Effector CD4-positive, alpha-beta T cell (primary cell): Measurements from ENCODE around the gene PM20D1.
A peak's percentile ranks its signal among the peaks of the same experiment; 100 is the strongest.
"Not testable (repeated sequence)": the region's sequence is repeated elsewhere in the genome, so short reads cannot be mapped to it uniquely, and the experiment has no call there.

Source experiments
- DNase-seq: peaks from one replicate; pipeline ENCODE4 v3.0.0-alpha.2; 2020

The PM20D1 gene

GRCh38 chr1:205840146-205840923 lies 9.6 kb downstream of the PM20D1 start:
- no peak for DNase-seq

- DNase-seq = no peak
These were observed 12.5 kb downstream of the PM20D1 start for GRCh38 chr1:205837382-205837970.

DNA sequence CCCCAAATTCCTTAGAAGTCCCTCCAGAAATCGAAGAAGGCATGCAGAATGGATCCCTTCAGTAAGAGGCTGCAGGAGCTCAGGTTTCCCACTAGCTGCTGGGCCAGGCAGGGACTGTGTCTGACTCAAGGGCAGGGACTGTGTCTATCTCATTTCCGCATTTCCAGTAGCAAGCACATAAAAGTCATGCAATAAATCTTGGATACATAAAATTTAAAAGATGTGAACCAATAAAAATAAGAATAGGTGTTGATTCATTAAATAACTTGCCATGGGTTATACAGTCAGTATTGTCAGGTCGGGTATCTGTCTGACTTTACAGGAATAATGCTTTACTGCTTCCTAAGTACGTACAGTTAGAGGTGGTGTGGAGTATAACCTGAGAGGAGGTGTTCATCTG lies 15.2 kb downstream of the PM20D1 start:
- DNase-seq = no peak

DNA sequence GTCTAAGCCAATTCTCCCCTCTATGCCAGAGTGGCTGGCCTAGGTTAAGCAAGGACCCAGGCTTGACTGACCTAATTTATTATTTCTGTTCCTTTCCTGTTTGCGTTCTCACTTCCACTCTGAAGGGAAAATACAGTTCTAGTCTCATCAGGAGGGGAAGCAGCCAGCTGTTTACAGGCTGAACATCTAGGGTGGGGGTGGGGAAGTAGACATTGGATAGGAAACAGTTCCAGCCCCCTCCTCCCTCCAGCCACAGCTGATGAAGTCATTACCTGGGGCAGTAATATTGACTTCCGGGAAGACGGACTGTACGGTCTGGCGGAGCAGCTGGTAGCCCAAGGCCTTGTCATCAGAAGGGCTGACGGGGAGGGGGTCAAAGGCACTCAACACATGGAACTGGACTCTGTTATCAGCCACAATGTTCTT lies 17.6 kb downstream of the PM20D1 start:
- no peak for DNase-seq

- DNase-seq = no peak
These were observed 22.3 kb downstream of the PM20D1 start for GRCh38 chr1:205827623-205828022.

- DNase-seq = no peak
These were observed 22.9 kb downstream of the PM20D1 start for GRCh38 chr1:205826995-205827394.

- DNase-seq = no peak
These were observed 23.7 kb downstream of the PM20D1 start for GRCh38 chr1:205826016-205826806.

GRCh38 chr1:205824180-205824579 lies 25.8 kb downstream of the PM20D1 start:
- DNase-seq = no peak

DNA sequence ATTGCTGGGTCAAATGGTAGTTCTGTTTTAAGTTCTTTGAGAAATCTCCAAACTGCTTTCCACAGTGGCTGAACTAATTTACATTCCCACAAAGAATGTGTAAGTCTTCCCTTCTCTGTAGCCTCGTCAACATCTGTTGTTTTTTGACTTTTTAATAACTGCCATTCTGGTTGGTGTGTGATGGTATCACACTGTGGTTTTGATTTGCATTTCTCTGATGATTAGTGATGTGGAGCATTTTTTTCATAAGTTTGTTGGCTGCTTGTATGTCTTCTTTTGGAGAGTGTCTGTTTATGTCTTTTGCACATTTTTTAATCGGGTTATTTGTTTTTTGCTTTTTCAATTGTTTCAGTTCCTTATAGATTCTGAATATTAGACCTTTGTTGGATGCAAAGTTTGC lies 26.7 kb downstream of the PM20D1 start:
- DNase-seq = not testable (repeated sequence)

DNA sequence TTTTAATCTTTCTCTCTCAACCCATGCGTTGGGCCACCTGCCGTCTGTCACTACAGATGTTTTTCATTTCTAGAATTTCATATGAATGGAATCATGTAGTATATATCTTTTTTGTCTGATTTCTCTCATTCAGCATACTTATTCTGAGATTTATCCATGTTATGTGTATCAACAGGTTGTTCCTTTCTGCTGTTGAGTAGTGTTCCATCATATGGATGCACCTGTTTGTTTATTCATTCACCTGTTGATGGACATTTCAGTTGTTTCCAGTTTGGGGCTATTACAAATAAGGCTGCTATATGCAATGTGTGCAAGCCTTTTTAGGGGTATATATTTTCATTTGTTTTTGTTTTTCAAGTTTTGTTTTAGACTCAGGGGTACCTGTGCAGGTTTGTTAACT lies 27.5 kb downstream of the PM20D1 start:
- DNase-seq = no peak

DNA sequence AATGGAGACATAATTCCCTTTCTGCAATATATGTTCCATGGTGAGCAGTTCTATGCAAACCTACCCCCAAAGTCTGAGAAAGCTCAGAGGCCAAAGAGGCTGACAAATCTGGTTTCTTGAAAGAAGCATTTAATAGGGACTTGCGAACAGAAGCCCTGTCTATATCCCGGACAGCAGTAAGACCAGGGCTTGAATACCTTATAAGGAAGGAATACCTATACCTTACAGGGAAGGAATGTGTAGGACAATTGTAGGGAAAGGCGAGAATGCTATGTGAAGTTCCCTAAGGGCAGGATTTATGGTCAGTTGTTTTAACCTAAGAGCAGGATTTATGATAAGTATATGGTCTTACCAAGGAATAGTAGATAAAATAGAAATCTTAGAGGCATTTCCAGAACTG lies 31.9 kb downstream of the PM20D1 start:
- DNase-seq = no peak

GRCh38 chr1:205817364-205817763 lies 32.6 kb downstream of the PM20D1 start:
- DNase-seq = no peak

GRCh38 chr1:205813755-205814058 lies 36.2 kb downstream of the PM20D1 start:
- peak; percentile 20 for DNase-seq

- DNase-seq = peak; percentile 92
These were observed 36.8 kb downstream of the PM20D1 start, which contains the start of gene SLC41A1 for GRCh38 chr1:205812878-205813754. Gene SLC41A1, minus strand, starts transcription at chr1:205813198. Its CDS starts 2,757 bp downstream, at chr1:205810441.

- DNase-seq = no peak
These were observed 37.6 kb downstream of the PM20D1 start for GRCh38 chr1:205812271-205812877.

GRCh38 chr1:205811660-205812059 lies 38.3 kb downstream of the PM20D1 start:
- no peak for DNase-seq

GRCh38 chr1:205810448-205811157 lies 39.3 kb downstream of the PM20D1 start:
- no peak for DNase-seq

DNA sequence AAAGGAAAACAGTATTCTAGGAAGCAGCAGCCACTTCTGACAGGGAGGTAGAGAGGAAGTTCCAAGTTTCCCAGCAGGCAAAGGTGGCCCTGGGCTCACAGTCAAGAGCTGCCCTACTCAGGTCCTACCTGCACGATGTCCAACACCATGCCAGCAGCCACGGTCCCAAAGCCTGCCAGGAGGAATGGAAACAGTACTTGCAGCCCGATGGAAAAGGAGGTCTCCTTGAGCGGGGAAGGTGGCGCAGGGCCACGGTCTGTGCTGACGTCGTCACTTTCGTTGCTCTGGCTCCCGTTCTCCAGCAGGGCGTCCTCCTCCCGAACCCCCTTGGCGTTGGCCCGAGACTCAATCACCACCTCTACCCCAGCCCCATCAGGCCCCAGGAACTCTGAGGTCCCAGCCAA lies 40.0 kb downstream of the PM20D1 start:
- DNase-seq = no peak

GRCh38 chr1:205809469-205809868 lies 40.5 kb downstream of the PM20D1 start:
- no peak for DNase-seq

GRCh38 chr1:205805082-205805711 lies 44.7 kb downstream of the PM20D1 start:
- no peak for DNase-seq

- no peak for DNase-seq
These were observed 45.3 kb downstream of the PM20D1 start for GRCh38 chr1:205804605-205805004.
